Suprapubic skin (tissue), 4 donors: Measurements from ENCODE around the gene ATP2A3. TPM values are rescaled to one million over a fixed set of nuclear protein-coding genes. Genes with fewer than 3 reads are reported as not detected.

Experiments
- DNase-seq, 2 donors: peaks; one replicate each; pipeline ENCODE4 v3.0.0-alpha.2; 2019; ENCODE audit warnings: low spot score in 2 of 2
- H3K27ac ChIP-seq: fragments of 200-600 bp; sonication (generic); one replicate; pipeline ENCODE4 v1.5.1; 2019
- H3K27me3 ChIP-seq: fragments of 200-600 bp; sonication (generic); one replicate; pipeline ENCODE4 v1.5.1; 2019
- H3K36me3 ChIP-seq: fragments of 200-600 bp; sonication (generic); one replicate; pipeline ENCODE4 v1.5.1; 2019
- H3K4me1 ChIP-seq: fragments of 200-600 bp; sonication (generic); one replicate; pipeline ENCODE4 v1.5.1; 2019
- H3K4me3 ChIP-seq: fragments of 200-600 bp; sonication (generic); one replicate; pipeline ENCODE4 v1.5.1; 2019; ENCODE audit warnings: mild to moderate bottlenecking
- H3K9me3 ChIP-seq: fragments of 200-600 bp; sonication (generic); one replicate; pipeline ENCODE4 v1.5.1; 2019
- EP300 ChIP-seq: sonication (generic); formaldehyde crosslinking; IDR thresholded peaks from one replicate; pipeline ENCODE4 v1.6.1; 2017; ENCODE audit warnings: antibody characterized with exemption
- WGBS: methylation state at CpG from one replicate; pipeline ENCODE4 v1.1.5; 2018; 5-methylcytosine and 5-hydroxymethylcytosine counted together
- total RNA-seq, 4 donors: library from RNA; depleted of rRNA; stranded (reverse); fragments of >200 nt; gene quantifications; one replicate each; pipeline ENCODE4 v1.1.0, GENCODE V29; 2016

The ATP2A3 gene
- total RNA-seq, 4 donors from 2014 or later: 22.4 to 61.7 (median 34.7) TPM

DNA sequence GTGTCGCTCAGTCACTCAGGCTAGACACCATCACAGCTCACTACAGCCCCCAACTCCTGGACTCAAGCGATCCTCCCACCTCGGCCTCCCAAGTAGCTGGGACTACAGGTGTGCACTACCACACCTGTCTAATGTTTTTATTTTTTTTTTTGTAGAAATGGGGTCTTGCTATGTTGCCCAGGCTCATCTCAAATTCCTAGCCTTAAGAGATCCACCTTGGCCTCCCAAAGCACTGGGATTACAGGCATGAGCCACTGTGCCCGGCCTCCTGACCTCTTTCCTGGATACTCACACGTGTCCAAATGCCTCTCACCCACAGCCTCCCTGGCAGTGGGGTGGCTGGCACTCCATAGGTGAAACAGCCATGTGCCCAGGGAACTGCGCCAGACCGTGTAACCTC, 88.9 kb downstream of the ATP2A3 start:
- WGBS: 94% methylated on average over 7 of the region's 7 CpGs
- peaks cover 50% of the 10 kb centered on the region for H3K36me3 ChIP-seq
- TF ChIP-seq EP300: no peak

More for the DNA sequence above, 88.9 kb downstream of the ATP2A3 start:
- H3K4me3 ChIP-seq: no peak overlapping the region
- no peak overlapping the region for H3K27ac ChIP-seq
- DNase-seq: no peak
- H3K4me1 ChIP-seq: peaks cover 14% of the 10 kb centered on the region
- H3K27me3 ChIP-seq: no peaks in the 10 kb centered on the region
- no peaks in the 10 kb centered on the region for H3K9me3 ChIP-seq

Other genes with a start within 250 kb of the ATP2A3 start
- gene HASPIN, start 240.5 kb downstream of the ATP2A3 start, total RNA-seq: 1 to 10 TPM in 3 of 4 donors, under 1 TPM in 1; 0.40 to 2.1 (median 1.8) TPM
- gene ITGAE, start 163.2 kb downstream of the ATP2A3 start, total RNA-seq: 10 to 100 TPM; 14.0 to 20.7 (median 14.4) TPM
- gene NCBP3, start 118.2 kb downstream of the ATP2A3 start, total RNA-seq: 10 to 100 TPM; 15.4 to 41.8 (median 26.1) TPM
- gene CAMKK1, start 71.4 kb downstream of the ATP2A3 start, total RNA-seq: 10 to 100 TPM; 10.8 to 17.3 (median 12.9) TPM
- 1 to 10 TPM in 2 of 4 donors, under 1 TPM in 2; 0.25 to 2.6 (median 1.2) TPM for gene P2RX1, start 48.0 kb downstream of the ATP2A3 start, total RNA-seq
- 100 to 1,000 TPM in 1 of 4 donors, 10 to 100 TPM in 3; 47.5 to 171 (median 81.0) TPM for gene ZZEF1, start 178.6 kb upstream of the ATP2A3 start, total RNA-seq
- 10 to 100 TPM; 17.7 to 41.3 (median 28.3) TPM for gene CYB5D2, start 178.8 kb upstream of the ATP2A3 start, total RNA-seq